ENCODE results near the gene PHACTR3.

PHACTR3 gene

GRCh38 chr20:59652381-59652780 lies 48.0 kb downstream of the PHACTR3 start:
- no peak for DNase-seq

- DNase-seq = no peak
Measured at GRCh38 chr20:59656417-59656816, 52.1 kb downstream of the PHACTR3 start.

- no peak for DNase-seq
Measured at GRCh38 chr20:59657459-59658046, 53.2 kb downstream of the PHACTR3 start.

- no peak for DNase-seq
Measured at GRCh38 chr20:59660471-59660870, 56.1 kb downstream of the PHACTR3 start.

- DNase-seq = no peak
Measured at GRCh38 chr20:59661153-59661552, 56.8 kb downstream of the PHACTR3 start.

GRCh38 chr20:59661621-59662020 lies 57.3 kb downstream of the PHACTR3 start:
- no peak for DNase-seq

GRCh38 chr20:59662161-59662560 lies 57.8 kb downstream of the PHACTR3 start:
- DNase-seq = no peak

- DNase-seq = no peak
Measured at GRCh38 chr20:59662856-59663512, 58.6 kb downstream of the PHACTR3 start.

GRCh38 chr20:59663513-59664060 lies 59.2 kb downstream of the PHACTR3 start:
- DNase-seq = no peak

- no peak for DNase-seq
Measured at GRCh38 chr20:59664421-59664941, 60.1 kb downstream of the PHACTR3 start.

GRCh38 chr20:59665656-59666555 lies 61.6 kb downstream of the PHACTR3 start:
- no peak for DNase-seq

- no peak for DNase-seq
Measured at GRCh38 chr20:59666586-59666985, 62.2 kb downstream of the PHACTR3 start.

- no peak for DNase-seq
Measured at GRCh38 chr20:59667131-59667530, 62.8 kb downstream of the PHACTR3 start.

GRCh38 chr20:59667981-59668515 lies 63.7 kb downstream of the PHACTR3 start:
- DNase-seq = no peak

GRCh38 chr20:59668926-59669850 lies 64.8 kb downstream of the PHACTR3 start:
- DNase-seq = no peak

- DNase-seq = no peak
Measured at GRCh38 chr20:59670786-59671492, 66.6 kb downstream of the PHACTR3 start.

GRCh38 chr20:59671661-59672471 lies 67.5 kb downstream of the PHACTR3 start:
- no peak for DNase-seq

GRCh38 chr20:59672576-59672975 lies 68.2 kb downstream of the PHACTR3 start:
- no peak for DNase-seq

GRCh38 chr20:59673288-59673997 lies 69.1 kb downstream of the PHACTR3 start:
- no peak for DNase-seq
